K562 (cell line): ENCODE data around the gene PLK5. TPM values are rescaled to one million over a fixed set of nuclear protein-coding genes. Genes with fewer than 3 reads are reported as not detected.

Source experiments
- BMI1 ChIP-seq: fragments of 150-350 bp; IDR thresholded peaks from 2 replicates; pipeline ENCODE4 v1.6.1; 2014; ENCODE audit warnings: low read length
- ELF1 ChIP-seq: fragments of 200-800 bp; sonication (Bioruptor generic); IDR thresholded peaks from 2 replicates; pipeline ENCODE4 v1.6.1; 2016; ENCODE audit warnings: missing genetic modification characterization, missing compliant biosample characterization
- FOXK2 ChIP-seq, 2 experiments: fragments of 450-650 bp; IDR thresholded peaks in 1 of 2; conservative IDR thresholded peaks in 1 of 2; 2 replicates each; pipeline ENCODE4 v1.6.1; 2016; ENCODE audit warnings: low read depth in 2 of 2, mild to moderate bottlenecking in 1 of 2
- GTF2E2 ChIP-seq: fragments of 200-800 bp; sonication (Bioruptor generic); IDR thresholded peaks from 2 replicates; pipeline ENCODE4 v1.6.1; 2016; ENCODE audit warnings: missing genetic modification characterization, missing compliant biosample characterization
- HNRNPK ChIP-seq: fragments of 200-400 bp; formaldehyde crosslinking; IDR thresholded peaks from one replicate; pipeline ENCODE4 v1.6.1; 2018; ENCODE audit warnings: mild to moderate bottlenecking, low read depth, low read length; ENCODE audit not compliant: poor library complexity, severe bottlenecking
- IRF1 ChIP-seq: sonication (generic); formaldehyde crosslinking; IDR thresholded peaks from 2 replicates; pipeline ENCODE4 v1.8.0; 2022; ENCODE audit warnings: missing genetic modification reagents, mild to moderate bottlenecking, borderline replicate concordance
- KDM4B ChIP-seq, 2 experiments: fragments of 450-650 bp in 1 of 2; sonication (generic) in 1 of 2; IDR thresholded peaks; 2 replicates each; pipeline ENCODE4 v1.6.1; 2016 to 2017; ENCODE audit warnings: borderline replicate concordance in 2 of 2, antibody characterized with exemption in 1 of 2, low read depth in 1 of 2, mild to moderate bottlenecking in 1 of 2
- MYNN ChIP-seq, 2 experiments: sonication (generic); formaldehyde crosslinking in 1 of 2; IDR thresholded peaks; 2 replicates each; pipeline versions ENCODE4 v1.5.0 to v1.6.1; 2016 to 2020; ENCODE audit warnings: antibody characterized with exemption in 1 of 2, missing genetic modification reagents in 1 of 2
- NCOA2 ChIP-seq, 2 experiments: fragments of 450-650 bp; IDR thresholded peaks; 2 replicates each; pipeline ENCODE4 v1.6.1; 2018; ENCODE audit warnings: mild to moderate bottlenecking in 2 of 2, moderate library complexity in 1 of 2; ENCODE audit not compliant: partially characterized antibody in 2 of 2
- NR2C1 ChIP-seq, 2 experiments: fragments of 450-650 bp; IDR thresholded peaks; 2 replicates each; pipeline ENCODE4 v1.6.1; 2017; ENCODE audit warnings: mild to moderate bottlenecking in 2 of 2, antibody characterized with exemption in 1 of 2, inconsistent platforms in 1 of 2, missing compliant biosample characterization in 1 of 2, missing genetic modification characterization in 1 of 2
- RBFOX2 ChIP-seq: fragments of 200-400 bp; formaldehyde crosslinking; IDR thresholded peaks from 2 replicates; pipeline ENCODE4 v1.6.1; 2017; ENCODE audit warnings: low read depth, mild to moderate bottlenecking, low read length, moderate library complexity
- SMARCA5 ChIP-seq: fragments of 450-650 bp; IDR thresholded peaks from 2 replicates; pipeline ENCODE4 v1.6.1; 2016
- SREBF1 ChIP-seq: fragments of 150-350 bp; IDR thresholded peaks from 2 replicates; pipeline ENCODE4 v1.6.1; 2014; ENCODE audit warnings: antibody characterized with exemption, low read depth, low read length, borderline replicate concordance
- STAG1 ChIP-seq: sonication (generic); formaldehyde crosslinking; IDR thresholded peaks from 2 replicates; pipeline ENCODE4 v1.5.0; 2020; ENCODE audit warnings: missing genetic modification reagents, borderline replicate concordance
- ZBTB1 ChIP-seq: sonication (generic); formaldehyde crosslinking; IDR thresholded peaks from 2 replicates; pipeline ENCODE4 v1.8.1; 2023; ENCODE audit warnings: missing genetic modification reagents, low read depth, mild to moderate bottlenecking, borderline replicate concordance
- ZBTB7A ChIP-seq: IDR thresholded peaks from 2 replicates; pipeline ENCODE4 v1.6.1; 2011; ENCODE audit warnings: low read depth, mild to moderate bottlenecking, low read length, moderate library complexity, borderline replicate concordance; ENCODE audit not compliant: control insufficient read depth
- ZNF436 ChIP-seq: fragments of 250-450, 450-650 bp; sonication (Bioruptor Pico); formaldehyde crosslinking; IDR thresholded peaks from 2 replicates; pipeline ENCODE4 v1.7.0; 2020; ENCODE audit warnings: mild to moderate bottlenecking
- ZNF77 ChIP-seq: fragments of 250-450 bp; sonication (Bioruptor Pico); IDR thresholded peaks from 2 replicates; pipeline ENCODE4 v1.5.0; 2020
- polyA plus RNA-seq, 8 experiments: library from polyadenylated mRNA; depleted of rRNA in 4 of 8; stranded (reverse) in 5 of 8; unstranded in 3 of 8; fragments of >200 nt; fragmentation: Nextera tagmentation in 2 of 8; fragmentation: Illumina TruSeq in 1 of 8; extraction: Ambion mirVana in 2 of 8; extraction: Trizol in 1 of 8; gene quantifications; 2 replicates each; pipeline versions ENCODE4 v1.2.1 to v1.2.3, GENCODE V29; 2011 to 2014; ENCODE audit warnings: inconsistent platforms in 1 of 8, missing spikeins in 1 of 8
- total RNA-seq, 7 experiments: library from RNA; depleted of rRNA in 6 of 7; stranded (reverse); fragments of >200 nt in 6 of 7; fragmentation: Illumina TruSeq in 2 of 7; extraction: Trizol in 2 of 7; gene quantifications; 2 replicates each; pipeline versions ENCODE4 v1.2.1 to v1.2.3, GENCODE V29; 2011 to 2021; ENCODE audit warnings: low replicate concordance in 1 of 7

The PLK5 gene
- total and polyA plus RNA-seq, 9 of the 15 experiments (the other 6 are each of a cell fraction or from before 2014, with no cell fraction given): 0.04 to 0.23 (median 0.11) TPM; not detected in 5

- TF ChIP-seq KDM4B (IDR thresholded peaks at IDR 0.05; ENCODE audit: borderline replicate concordance in 2 of 2, low read depth in 1 of 2): no peak
- no peak for TF ChIP-seq ZNF436 (CRISPR knock-in tag)
- TF ChIP-seq HNRNPK: no peak
- no peak for TF ChIP-seq NCOA2 (IDR thresholded peaks at IDR 0.05; ENCODE audit: partially characterized antibody in 2 of 2)
- TF ChIP-seq SREBF1: no peak
- TF ChIP-seq ZBTB7A: peak; percentile 11; the same call in 1 of the 2 replicates
- peak; percentile 76 for TF ChIP-seq NR2C1 (IDR thresholded peaks at IDR 0.05)
- TF ChIP-seq NR2C1 (tag; IDR thresholded peaks at IDR 0.05): peak; percentile 65
- no peak for TF ChIP-seq ZNF77 (CRISPR knock-in tag)
- TF ChIP-seq MYNN (IDR thresholded peaks at IDR 0.05): no peak
- no peak for TF ChIP-seq MYNN (CRISPR knock-in tag; IDR thresholded peaks at IDR 0.05)
- no peak for TF ChIP-seq BMI1
- TF ChIP-seq ELF1: no peak
- peak; percentile 28; the same call in 1 of the 2 replicates for TF ChIP-seq RBFOX2
- TF ChIP-seq ZBTB1 (CRISPR knock-in tag): no peak
- no peak for TF ChIP-seq SMARCA5
- TF ChIP-seq FOXK2 (conservative IDR thresholded peaks at IDR 0.05 in 1 of 2, IDR thresholded peaks at IDR 0.05 in 1 of 2; ENCODE audit: low read depth in 2 of 2): no peak
- TF ChIP-seq STAG1 (CRISPR knock-in tag): no peak
- no peak for TF ChIP-seq GTF2E2 (tag)
- TF ChIP-seq IRF1 (CRISPR knock-in tag): no peak
Observed at GRCh38 chr19:1505991-1506881, 17.6 kb upstream of the PLK5 start (continued).
